H4 (cell line): ENCODE data around the gene LARGE2. TPM values are rescaled to one million over a fixed set of nuclear protein-coding genes. Genes with fewer than 3 reads are reported as not detected.
A peak's percentile ranks its signal among the peaks of the same experiment; 100 is the strongest.

Source experiments
- DNase-seq: peaks from one replicate; pipeline ENCODE4 v3.0.0-alpha.2; 2015; ENCODE audit warnings: low spot score
- total RNA-seq: library from RNA; depleted of rRNA; stranded (reverse); fragments of >200 nt; shearing (Covaris generic); gene quantifications from 2 replicates; pipeline ENCODE4 v1.2.3, GENCODE V29; 2014; rRNA removed

The LARGE2 gene
- total RNA-seq, 1 experiment from 2014 or later = not detected

GRCh38 chr11:45960387-45961095 lies 38.1 kb downstream of the LARGE2 start:
- no peak for DNase-seq

GRCh38 chr11:45961751-45962240 lies 39.3 kb downstream of the LARGE2 start:
- no peak for DNase-seq

- DNase-seq = peak; percentile 83
Observed at GRCh38 chr11:45964911-45965389, 42.5 kb downstream of the LARGE2 start.

GRCh38 chr11:45967506-45967905 lies 45.0 kb downstream of the LARGE2 start:
- DNase-seq = no peak

GRCh38 chr11:45968901-45969300 lies 46.4 kb downstream of the LARGE2 start:
- no peak for DNase-seq

GRCh38 chr11:45973601-45974000 lies 51.1 kb downstream of the LARGE2 start:
- DNase-seq = no peak

- no peak for DNase-seq
Observed at GRCh38 chr11:45974806-45975205, 52.4 kb downstream of the LARGE2 start.

Other genes starting within 250 kb of the LARGE2 start
- gene SLC35C1, start 117.5 kb upstream of the LARGE2 start, total RNA-seq = 9.5 and 11.2 TPM in 2 replicates
- 8.9 and 10.3 TPM in 2 replicates for gene CRY2, start 75.2 kb upstream of the LARGE2 start, total RNA-seq
- 10.7 and 11.9 TPM in 2 replicates for gene MAPK8IP1, start 37.0 kb upstream of the LARGE2 start, total RNA-seq
- 0.51 TPM in 1 of 2 replicates, not detected in the other for gene FREY1, start 15.4 kb upstream of the LARGE2 start, total RNA-seq
- 31.4 and 43.0 TPM in 2 replicates for gene PEX16, start 4.8 kb upstream of the LARGE2 start, total RNA-seq
- gene PHF21A, start 198.8 kb downstream of the LARGE2 start, total RNA-seq = 8.0 and 39.9 TPM in 2 replicates